DOHH2 (cell line): ENCODE results near the gene GPHN.

Source experiments
- H3F3A ChIP-seq: fragments of 200-600 bp; sonication (generic), shearing (Covaris generic); 2 replicates; pipeline ENCODE4 v1.6.0; 2016; ENCODE audit warnings: antibody characterized with exemption, mild to moderate bottlenecking; ENCODE audit not compliant: control insufficient read depth, insufficient read depth
- H3K27ac ChIP-seq: fragments of 200-600 bp; sonication (generic); 2 replicates; pipeline ENCODE4 v1.5.1; 2014; ENCODE audit warnings: low read depth, mild to moderate bottlenecking, low read length, moderate library complexity
- H3K27me3 ChIP-seq: fragments of 200-600 bp; sonication (generic); 2 replicates; pipeline ENCODE4 v1.6.1; 2014; ENCODE audit warnings: mild to moderate bottlenecking, low read length, mixed read lengths; ENCODE audit not compliant: control insufficient read depth
- H3K36me3 ChIP-seq: fragments of 200-600 bp; sonication (generic); 2 replicates; pipeline ENCODE4 v1.6.1; 2014; ENCODE audit warnings: mild to moderate bottlenecking, low read length, moderate library complexity, mixed read lengths; ENCODE audit not compliant: control insufficient read depth
- H3K4me1 ChIP-seq: fragments of 200-600 bp; sonication (generic); 2 replicates; pipeline ENCODE4 v1.6.1; 2014; ENCODE audit warnings: mild to moderate bottlenecking, low read length, mixed read lengths; ENCODE audit not compliant: control insufficient read depth
- H3K4me2 ChIP-seq: fragments of 200-600 bp; sonication (generic); 2 replicates; pipeline ENCODE4 v1.6.0; 2014; ENCODE audit warnings: mild to moderate bottlenecking, low read length, moderate library complexity
- H3K4me3 ChIP-seq: fragments of 200-600 bp; sonication (generic); 2 replicates; pipeline ENCODE4 v1.5.1; 2014; ENCODE audit warnings: mild to moderate bottlenecking, low read length, mixed read lengths
- H3K79me2 ChIP-seq: fragments of 200-600 bp; sonication (generic); 2 replicates; pipeline ENCODE4 v1.6.1; 2014; ENCODE audit warnings: mild to moderate bottlenecking, low read length, mixed read lengths; ENCODE audit not compliant: control insufficient read depth
- H3K9me2 ChIP-seq: fragments of 200-600 bp; sonication (generic); replicated peaks from 2 replicates; pipeline ENCODE4 v1.6.1; 2014; ENCODE audit warnings: mild to moderate bottlenecking, low read length, mixed read lengths; ENCODE audit not compliant: control insufficient read depth
- H3K9me3 ChIP-seq: fragments of 200-600 bp; sonication (generic); 2 replicates; pipeline ENCODE4 v1.6.1; 2014; ENCODE audit warnings: antibody characterized with exemption, low read length, mixed read lengths; ENCODE audit not compliant: control insufficient read depth, insufficient read depth
- H4K20me1 ChIP-seq: fragments of 200-600 bp; sonication (generic); 2 replicates; pipeline ENCODE4 v1.6.0; 2014; ENCODE audit warnings: low read depth, mild to moderate bottlenecking, antibody characterized with exemption, low read length, moderate library complexity; ENCODE audit not compliant: control insufficient read depth, insufficient read depth
- CTCF ChIP-seq: fragments of 200-600 bp; sonication (generic); IDR thresholded peaks from one replicate; pipeline ENCODE4 v1.5.1; 2014; ENCODE audit warnings: antibody characterized with exemption, mild to moderate bottlenecking, low read depth, low read length; ENCODE audit not compliant: poor library complexity, severe bottlenecking
- EZH2phosphoT487 ChIP-seq: fragments of 200-600 bp; sonication (generic); IDR thresholded peaks from 2 replicates; pipeline ENCODE4 v1.6.1; 2017; ENCODE audit warnings: borderline replicate concordance, mild to moderate bottlenecking, antibody characterized with exemption, low read length, moderate library complexity, mixed read lengths

GPHN gene

GRCh38 chr14:67168110-67168441, 660.1 kb downstream of the GPHN start:
- H3K27ac ChIP-seq: no peak overlapping the region
- H3F3A ChIP-seq: no peaks in the 10 kb centered on the region
- no peaks in the 10 kb centered on the region for H4K20me1 ChIP-seq
- no peaks in the 10 kb centered on the region for H3K4me1 ChIP-seq
- H3K36me3 ChIP-seq: no peaks in the 10 kb centered on the region; the same call in 1 of the 2 replicates
- no peaks in the 10 kb centered on the region for H3K9me2 ChIP-seq
- H3K27me3 ChIP-seq: no peaks in the 10 kb centered on the region
- peaks cover under 1% of the 10 kb centered on the region; the same call in 1 of the 2 replicates for H3K9me3 ChIP-seq
- no peaks in the 10 kb centered on the region for H3K79me2 ChIP-seq
- H3K4me3 ChIP-seq: no peak overlapping the region
- TF ChIP-seq EZH2phosphoT487: no peak
- no peak for TF ChIP-seq CTCF
- no peak overlapping the region for H3K4me2 ChIP-seq

- Histone ChIP-seq H3K4me3 (no peak overlapping the region), H3K9me2 (no peaks in the 10 kb centered on the region), H3K27me3 (no peaks in the 10 kb centered on the region), H3K79me2 (no peaks in the 10 kb centered on the region), H3K27ac (no peak overlapping the region), H3K9me3 (peaks cover 3% of the 10 kb centered on the region; the same call in 1 of the 2 replicates), H4K20me1 (no peaks in the 10 kb centered on the region), H3F3A (no peaks in the 10 kb centered on the region), H3K4me2 (no peak overlapping the region), H3K36me3 (no peaks in the 10 kb centered on the region; the same call in 1 of the 2 replicates), H3K4me1 (no peaks in the 10 kb centered on the region)
- no peak for TF ChIP-seq CTCF
Measured at GRCh38 chr14:67170660-67171059, 662.7 kb downstream of the GPHN start.

- Histone ChIP-seq H3K27ac (no peak overlapping the region), H4K20me1 (no peaks in the 10 kb centered on the region), H3K79me2 (no peaks in the 10 kb centered on the region), H3K4me1 (no peaks in the 10 kb centered on the region), H3F3A (no peaks in the 10 kb centered on the region), H3K4me3 (no peak overlapping the region), H3K27me3 (no peaks in the 10 kb centered on the region), H3K9me3 (peaks cover 3% of the 10 kb centered on the region; the same call in 1 of the 2 replicates), H3K9me2 (no peaks in the 10 kb centered on the region), H3K4me2 (no peak overlapping the region), H3K36me3 (no peaks in the 10 kb centered on the region; the same call in 1 of the 2 replicates)
- TF ChIP-seq EZH2phosphoT487 (no peak), CTCF (no peak)
Measured at GRCh38 chr14:67172056-67172455, 664.1 kb downstream of the GPHN start.

GRCh38 chr14:67172520-67172919, 664.6 kb downstream of the GPHN start:
- Histone ChIP-seq H3K36me3 (no peaks in the 10 kb centered on the region; the same call in 1 of the 2 replicates), H3K9me2 (no peaks in the 10 kb centered on the region), H3K4me1 (no peaks in the 10 kb centered on the region), H3F3A (no peaks in the 10 kb centered on the region), H3K4me2 (no peak overlapping the region), H3K9me3 (peaks cover 3% of the 10 kb centered on the region; the same call in 1 of the 2 replicates), H3K79me2 (no peaks in the 10 kb centered on the region), H3K27ac (no peak overlapping the region), H3K27me3 (no peaks in the 10 kb centered on the region), H3K4me3 (no peak overlapping the region), H4K20me1 (no peaks in the 10 kb centered on the region)
- no peak for TF ChIP-seq CTCF
- no peak for TF ChIP-seq EZH2phosphoT487
